Astrocyte (in vitro differentiated cells and primary cell): ENCODE measurements around the gene JOSD1.

Experiments used
- EZH2 ChIP-seq: IDR thresholded peaks from 2 replicates; pipeline ENCODE4 v1.6.1; 2012; ENCODE audit warnings: mild to moderate bottlenecking, low read length, inconsistent platforms; ENCODE audit not compliant: insufficient read depth
- TF ChIP-seq, protein P1 (sequence below): IDR thresholded peaks from 2 replicates; pipeline ENCODE4 v1.5.1; 2011; ENCODE audit warnings: low read depth, mild to moderate bottlenecking, inconsistent platforms, low read length, moderate library complexity; ENCODE audit not compliant: insufficient read depth

DNA sequence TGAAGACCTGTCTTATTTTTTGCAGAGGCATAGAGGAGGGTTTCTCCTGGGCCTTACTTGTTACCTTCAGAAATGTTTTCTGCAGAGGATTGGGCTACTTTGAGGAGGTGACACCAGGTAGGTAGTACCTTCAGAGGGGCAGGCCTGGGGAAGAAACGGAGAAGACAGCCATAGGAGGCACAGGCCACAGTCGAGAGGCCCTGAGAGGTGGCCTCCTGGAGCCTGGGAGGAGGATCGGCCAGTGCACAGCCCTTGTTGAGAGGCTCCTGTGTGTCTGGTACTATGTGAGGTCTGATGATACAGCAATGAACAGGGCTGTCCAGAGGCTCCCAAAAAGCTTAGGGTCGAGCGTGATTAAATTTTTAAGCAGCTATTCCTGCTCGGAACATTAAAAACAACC, 16.5 kb upstream of the JOSD1 start:
- TF ChIP-seq, protein P1, sequence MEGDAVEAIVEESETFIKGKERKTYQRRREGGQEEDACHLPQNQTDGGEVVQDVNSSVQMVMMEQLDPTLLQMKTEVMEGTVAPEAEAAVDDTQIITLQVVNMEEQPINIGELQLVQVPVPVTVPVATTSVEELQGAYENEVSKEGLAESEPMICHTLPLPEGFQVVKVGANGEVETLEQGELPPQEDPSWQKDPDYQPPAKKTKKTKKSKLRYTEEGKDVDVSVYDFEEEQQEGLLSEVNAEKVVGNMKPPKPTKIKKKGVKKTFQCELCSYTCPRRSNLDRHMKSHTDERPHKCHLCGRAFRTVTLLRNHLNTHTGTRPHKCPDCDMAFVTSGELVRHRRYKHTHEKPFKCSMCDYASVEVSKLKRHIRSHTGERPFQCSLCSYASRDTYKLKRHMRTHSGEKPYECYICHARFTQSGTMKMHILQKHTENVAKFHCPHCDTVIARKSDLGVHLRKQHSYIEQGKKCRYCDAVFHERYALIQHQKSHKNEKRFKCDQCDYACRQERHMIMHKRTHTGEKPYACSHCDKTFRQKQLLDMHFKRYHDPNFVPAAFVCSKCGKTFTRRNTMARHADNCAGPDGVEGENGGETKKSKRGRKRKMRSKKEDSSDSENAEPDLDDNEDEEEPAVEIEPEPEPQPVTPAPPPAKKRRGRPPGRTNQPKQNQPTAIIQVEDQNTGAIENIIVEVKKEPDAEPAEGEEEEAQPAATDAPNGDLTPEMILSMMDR: no peak
- no peak for TF ChIP-seq EZH2
